ENCODE measurements around the gene KIRREL1. TPM values are rescaled to one million over a fixed set of nuclear protein-coding genes. Genes with fewer than 3 reads are reported as not detected.

KIRREL1 gene
- total RNA-seq, 1 donor from 2014 or later, result 19.7 TPM

GRCh38 chr1:158071138-158071537 lies 77.7 kb downstream of the KIRREL1 start:
- no peak for DNase-seq (ENCODE audit: low spot score)

GRCh38 chr1:158075078-158075477 lies 81.6 kb downstream of the KIRREL1 start:
- DNase-seq (ENCODE audit: low spot score), result no peak

DNA sequence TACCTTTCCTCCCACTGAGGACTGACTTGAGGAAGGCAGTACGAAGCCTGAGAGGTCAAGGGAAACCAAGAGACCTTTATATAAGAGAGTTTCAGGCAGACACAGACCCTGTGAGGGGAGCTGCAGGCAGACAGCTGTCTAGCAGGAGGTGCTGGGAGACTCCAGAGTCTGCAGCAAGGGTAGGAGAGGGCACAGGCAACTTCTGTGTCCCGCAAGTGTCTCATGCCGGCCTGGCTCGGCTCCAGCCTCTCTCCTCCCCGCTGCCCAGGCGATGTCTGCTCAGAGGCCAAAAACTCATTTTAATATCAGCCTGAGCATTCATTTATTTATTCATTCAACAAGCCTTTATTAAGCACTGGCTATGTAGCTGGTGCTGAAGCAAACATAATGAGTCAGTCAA lies 83.0 kb downstream of the KIRREL1 start:
- DNase-seq (ENCODE audit: low spot score), result no peak

DNA sequence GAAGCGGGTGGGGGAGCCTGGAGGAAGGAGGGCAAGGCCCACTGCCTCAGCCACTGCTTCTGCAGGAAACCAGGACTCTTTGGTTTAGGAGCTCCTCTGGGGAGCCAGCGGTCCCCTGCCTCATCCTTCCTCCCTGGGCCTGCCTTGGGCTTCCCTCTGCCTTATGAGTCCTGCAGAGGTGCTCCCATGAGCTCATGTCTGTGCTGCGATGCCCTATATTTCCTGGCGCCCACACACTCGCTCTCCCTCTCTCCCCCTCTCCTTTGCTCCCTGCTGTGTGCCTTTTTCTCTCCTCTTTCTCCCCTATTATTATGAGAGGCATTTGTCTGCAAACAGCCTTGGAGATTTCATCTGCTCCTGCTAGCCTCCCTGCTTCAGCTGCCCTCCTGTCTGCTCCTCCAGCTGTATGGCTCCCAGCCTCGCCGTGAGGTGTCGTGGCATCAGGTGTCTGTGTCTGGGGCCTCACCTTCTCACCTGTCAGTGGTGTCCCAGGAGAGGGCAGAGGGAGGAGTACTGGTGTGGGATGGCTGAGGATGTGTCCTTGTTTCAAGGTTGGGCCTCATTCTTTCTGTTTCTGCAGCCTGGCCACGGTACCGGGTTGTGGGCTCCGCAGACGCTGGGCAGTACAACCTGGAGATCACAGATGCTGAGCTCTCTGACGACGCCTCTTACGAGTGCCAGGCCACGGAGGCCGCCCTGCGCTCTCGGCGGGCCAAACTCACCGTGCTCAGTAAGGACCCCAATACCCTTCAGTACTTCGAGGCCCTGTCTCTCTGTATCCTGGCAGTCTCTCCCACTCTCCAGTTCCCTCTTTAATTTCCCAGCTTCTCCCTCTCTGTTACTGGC lies 84.2 kb downstream of the KIRREL1 start:
- DNase-seq (ENCODE audit: low spot score), result no peak

DNA sequence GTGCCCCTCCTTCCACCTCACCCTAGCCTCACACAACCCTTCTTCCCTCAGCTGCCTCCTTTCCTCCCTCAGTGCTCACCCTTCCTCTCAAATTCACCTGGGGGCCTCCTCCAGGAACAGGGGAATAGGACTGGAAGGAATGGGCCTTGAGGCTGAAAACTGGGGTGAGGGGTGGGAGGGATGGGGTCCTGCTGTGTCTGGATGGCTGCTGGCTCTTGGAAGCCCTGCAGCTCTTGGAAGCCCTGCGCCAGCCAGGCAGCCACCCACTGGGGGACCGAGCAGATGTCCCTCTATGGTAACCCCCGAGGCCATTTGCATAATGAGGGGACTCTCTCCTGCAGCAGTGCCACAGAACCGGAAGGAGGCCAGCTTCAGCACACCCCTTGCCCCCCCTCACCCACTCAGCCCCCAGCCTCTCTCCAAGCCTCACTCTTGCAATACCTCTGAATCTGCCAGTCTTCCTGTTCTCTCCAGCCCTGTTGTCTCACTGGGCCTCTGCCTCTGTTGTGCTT lies 85.2 kb downstream of the KIRREL1 start:
- DNase-seq (ENCODE audit: low spot score), result no peak

- no peak for DNase-seq (ENCODE audit: low spot score)
Measured at GRCh38 chr1:158080066-158080465, 86.6 kb downstream of the KIRREL1 start.

DNA sequence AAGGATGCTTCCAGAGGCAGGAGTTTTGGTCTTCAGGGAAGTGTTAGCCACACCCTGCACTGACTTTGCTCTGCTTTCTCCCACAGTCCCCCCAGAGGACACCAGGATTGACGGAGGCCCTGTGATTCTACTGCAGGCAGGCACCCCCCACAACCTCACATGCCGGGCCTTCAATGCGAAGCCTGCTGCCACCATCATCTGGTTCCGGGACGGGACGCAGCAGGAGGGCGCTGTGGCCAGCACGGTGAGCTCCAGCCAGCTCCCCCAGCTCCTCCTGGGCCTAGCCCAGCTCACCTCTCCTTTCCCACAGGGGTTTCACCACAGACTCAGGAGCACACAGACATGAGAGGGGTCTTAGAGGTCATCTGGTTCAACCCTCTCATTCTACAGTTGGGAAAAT lies 90.9 kb downstream of the KIRREL1 start:
- DNase-seq (ENCODE audit: low spot score), result no peak

DNA sequence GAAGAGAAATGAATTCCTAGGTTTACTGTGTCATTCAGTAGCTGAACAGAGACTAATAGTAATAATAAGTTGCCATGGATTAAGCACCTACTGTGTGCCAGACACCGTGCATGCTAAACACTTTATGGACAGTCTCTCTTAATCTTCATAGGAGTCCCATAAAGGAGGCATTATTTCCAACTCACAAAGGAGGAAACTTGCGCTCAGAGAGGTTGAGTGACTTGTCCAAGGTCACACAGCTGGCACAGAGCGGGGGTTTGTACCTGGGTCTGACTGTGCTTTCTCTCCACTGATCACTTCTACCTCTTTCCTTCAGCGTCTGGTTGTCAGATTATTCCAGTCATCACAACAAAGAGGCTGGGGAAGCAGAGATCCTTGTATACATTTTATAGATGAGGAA lies 91.3 kb downstream of the KIRREL1 start:
- DNase-seq (ENCODE audit: low spot score), result no peak

DNA sequence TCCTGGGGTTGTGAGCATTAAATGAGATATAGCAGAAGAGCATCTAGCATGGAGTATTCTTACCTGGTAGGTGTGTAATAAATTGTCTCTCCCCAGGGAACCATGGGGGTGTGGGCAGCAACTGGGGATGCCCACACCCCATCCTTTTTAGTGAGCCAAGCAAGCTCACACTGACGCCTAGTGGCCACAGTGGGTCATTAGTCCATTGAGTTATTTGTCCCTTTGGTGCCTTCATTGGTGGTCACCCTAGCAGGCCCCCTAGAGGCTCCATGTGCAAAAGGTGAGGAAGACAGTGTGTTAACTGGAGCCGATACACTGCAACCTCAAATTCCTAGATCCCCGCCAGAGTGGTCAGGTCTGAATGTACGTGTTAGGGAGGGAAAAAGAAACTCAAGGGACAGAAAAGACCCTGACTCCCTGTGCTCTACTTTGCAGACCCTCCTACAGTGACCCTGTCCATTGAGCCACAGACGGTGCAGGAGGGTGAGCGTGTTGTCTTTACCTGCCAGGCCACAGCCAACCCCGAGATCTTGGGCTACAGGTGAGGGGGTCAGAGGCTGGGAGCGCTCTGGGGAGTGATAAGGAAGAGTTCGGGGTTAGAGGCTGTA lies 94.0 kb downstream of the KIRREL1 start:
- no peak for DNase-seq (ENCODE audit: low spot score)

- DNase-seq (ENCODE audit: low spot score), result no peak
Measured at GRCh38 chr1:158089476-158089875, 96.0 kb downstream of the KIRREL1 start.

GRCh38 chr1:158089925-158090637 lies 96.6 kb downstream of the KIRREL1 start:
- no peak for DNase-seq (ENCODE audit: low spot score)

DNA sequence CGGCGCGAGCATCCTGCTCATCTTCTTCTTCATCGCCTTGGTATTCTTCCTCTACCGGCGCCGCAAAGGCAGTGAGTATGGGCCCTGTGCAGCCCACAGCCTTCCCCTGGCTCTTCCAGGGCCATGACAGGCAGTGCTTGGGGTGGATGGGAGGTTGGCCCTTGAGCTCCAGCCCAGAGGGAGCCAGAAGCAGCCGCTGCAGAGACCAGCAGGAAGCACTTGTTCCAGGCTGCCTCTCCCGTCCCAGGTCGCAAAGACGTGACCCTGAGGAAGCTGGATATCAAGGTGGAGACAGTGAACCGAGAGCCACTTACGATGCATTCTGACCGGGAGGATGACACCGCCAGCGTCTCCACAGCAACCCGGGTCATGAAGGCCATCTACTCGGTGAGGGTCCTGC lies 99.9 kb downstream of the KIRREL1 start:
- no peak for DNase-seq (ENCODE audit: low spot score)

DNA sequence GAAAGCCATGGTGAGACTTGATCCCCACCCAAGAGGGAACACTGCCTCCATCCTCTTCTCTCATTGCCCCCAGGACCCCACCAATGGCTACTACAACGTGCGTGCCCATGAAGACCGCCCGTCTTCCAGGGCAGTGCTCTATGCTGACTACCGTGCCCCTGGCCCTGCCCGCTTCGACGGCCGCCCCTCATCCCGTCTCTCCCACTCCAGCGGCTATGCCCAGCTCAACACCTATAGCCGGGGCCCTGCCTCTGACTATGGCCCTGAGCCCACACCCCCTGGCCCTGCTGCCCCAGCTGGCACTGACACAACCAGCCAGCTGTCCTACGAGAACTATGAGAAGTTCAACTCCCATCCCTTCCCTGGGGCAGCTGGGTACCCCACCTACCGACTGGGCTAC lies 101.1 kb downstream of the KIRREL1 start:
- no peak for DNase-seq (ENCODE audit: low spot score)

GRCh38 chr1:158095737-158096335 lies 102.4 kb downstream of the KIRREL1 start:
- DNase-seq (ENCODE audit: low spot score), result no peak

- no peak for DNase-seq (ENCODE audit: low spot score)
Measured at GRCh38 chr1:158098256-158098655, 104.8 kb downstream of the KIRREL1 start.

DNA sequence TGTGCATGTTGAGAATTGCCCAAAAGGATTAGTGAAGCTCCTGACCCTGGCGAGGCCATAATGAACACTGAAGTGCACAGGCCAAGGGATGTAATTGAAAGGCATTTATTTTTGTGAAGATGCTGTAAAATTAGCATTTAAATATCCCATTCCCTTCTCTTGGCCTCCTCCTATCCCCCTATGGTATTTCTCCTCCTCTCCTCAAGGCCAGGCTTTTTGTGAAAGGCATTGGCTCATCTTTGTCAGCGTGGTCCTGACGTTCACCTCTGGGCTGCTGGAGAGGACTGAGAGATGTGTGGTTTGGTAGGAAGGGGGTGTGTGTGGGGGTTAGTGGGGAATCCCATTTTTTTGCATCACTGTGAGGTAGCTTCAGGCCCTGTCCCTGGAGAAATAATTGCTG lies 105.7 kb downstream of the KIRREL1 start:
- no peak for DNase-seq (ENCODE audit: low spot score)

DNA sequence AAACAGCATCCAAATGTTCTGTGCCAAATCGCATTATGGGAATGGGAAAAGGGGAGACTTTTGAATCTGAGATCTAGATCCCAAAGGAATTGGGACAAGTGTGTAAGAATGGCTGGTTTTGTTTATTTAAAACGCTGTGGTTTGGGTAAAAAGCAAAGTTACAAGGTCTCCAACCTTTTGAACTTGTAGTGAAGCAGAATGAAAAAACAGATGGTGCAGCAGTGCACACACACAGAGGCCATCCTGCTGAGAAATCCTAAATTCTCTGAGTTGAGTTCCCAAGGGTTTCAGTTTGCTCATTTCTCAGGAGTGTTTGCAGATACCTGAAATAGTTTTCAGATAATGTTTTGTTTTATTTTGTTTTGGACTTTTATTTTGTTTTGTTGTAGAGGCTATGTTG lies 107.1 kb downstream of the KIRREL1 start:
- DNase-seq (ENCODE audit: low spot score), result no peak

- no peak for DNase-seq (ENCODE audit: low spot score)
Measured at GRCh38 chr1:158101455-158101854, 108.0 kb downstream of the KIRREL1 start.

GRCh38 chr1:158101927-158102326 lies 108.5 kb downstream of the KIRREL1 start:
- DNase-seq (ENCODE audit: low spot score), result no peak

DNA sequence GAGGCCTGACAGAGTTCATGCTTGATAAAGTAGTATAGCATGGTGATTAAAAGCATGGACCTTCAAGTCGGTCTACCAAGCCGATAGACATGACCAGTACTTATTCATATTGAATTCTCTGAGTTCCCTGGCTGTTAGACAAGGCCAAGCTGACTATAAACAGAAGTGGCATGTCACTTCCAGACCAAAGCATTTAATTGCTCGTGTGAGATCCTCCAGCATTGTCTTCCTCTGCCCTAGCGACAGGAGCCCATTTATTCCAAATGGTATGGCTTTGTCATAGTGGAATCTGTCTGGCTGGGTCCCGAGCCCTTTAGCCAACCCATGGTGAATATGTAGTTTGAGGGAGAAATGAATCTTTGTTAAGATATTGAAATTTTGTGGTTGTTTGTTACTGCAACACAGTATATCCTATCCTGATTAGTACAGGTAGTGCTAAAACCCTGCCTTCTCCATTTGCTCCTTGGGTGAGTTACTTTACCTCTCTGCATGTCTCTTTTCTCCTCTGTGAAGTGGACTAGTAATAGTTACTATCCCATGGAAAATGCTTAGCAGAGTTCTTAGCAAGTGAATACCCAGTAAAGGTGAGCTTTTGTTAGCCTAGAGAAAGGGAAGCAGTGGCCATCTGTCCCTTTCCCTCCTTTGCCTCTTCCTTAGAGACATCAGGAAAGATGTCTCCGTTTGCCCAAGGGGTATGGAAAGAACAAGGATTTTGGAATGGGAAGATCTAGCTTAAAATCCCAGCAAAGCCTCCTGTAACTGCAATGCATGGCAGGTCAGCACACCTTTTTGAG lies 109.6 kb downstream of the KIRREL1 start:
- no peak for DNase-seq (ENCODE audit: low spot score)

- no peak for DNase-seq (ENCODE audit: low spot score)
Measured at GRCh38 chr1:158103861-158104522, 110.5 kb downstream of the KIRREL1 start.
